Medulla oblongata (tissue), 1 donor: ENCODE results near the gene KCNE5.
"Not testable (repeated sequence)": the region's sequence is repeated elsewhere in the genome, so short reads cannot be mapped to it uniquely, and the experiment has no call there.

Experiments
- DNase-seq: peaks from one replicate; pipeline ENCODE4 v3.0.0-alpha.2; 2015; ENCODE audit errors: extremely low spot score

The KCNE5 gene, protein sequence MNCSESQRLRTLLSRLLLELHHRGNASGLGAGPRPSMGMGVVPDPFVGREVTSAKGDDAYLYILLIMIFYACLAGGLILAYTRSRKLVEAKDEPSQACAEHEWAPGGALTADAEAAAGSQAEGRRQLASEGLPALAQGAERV

GRCh38 chrX:109624641-109625616 lies at the start of gene KCNE5:
KCNE5 (minus strand) TSS chrX:109625172; CDS start chrX:109625020, 152 bp downstream.
- DNase-seq, result no peak

DNA sequence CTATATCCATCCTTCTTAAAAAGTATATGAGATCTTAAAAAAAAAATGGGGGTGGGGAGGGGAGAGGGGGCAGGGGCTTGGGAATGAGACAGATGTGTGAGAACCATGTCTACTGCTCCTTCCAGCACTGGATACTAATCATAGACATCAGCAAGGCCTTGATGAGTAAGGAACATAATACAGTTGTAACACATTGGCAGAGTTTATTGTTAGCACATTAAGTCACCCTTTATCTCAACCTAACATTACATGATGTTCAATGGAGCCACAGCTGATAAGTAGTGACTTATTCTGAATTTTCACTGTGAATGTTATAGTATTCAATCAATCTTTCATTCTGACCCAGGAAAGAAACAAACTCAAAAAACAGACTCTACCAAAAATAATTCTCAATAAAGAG lies 47.3 kb upstream of the KCNE5 start:
- no peak for DNase-seq

DNA sequence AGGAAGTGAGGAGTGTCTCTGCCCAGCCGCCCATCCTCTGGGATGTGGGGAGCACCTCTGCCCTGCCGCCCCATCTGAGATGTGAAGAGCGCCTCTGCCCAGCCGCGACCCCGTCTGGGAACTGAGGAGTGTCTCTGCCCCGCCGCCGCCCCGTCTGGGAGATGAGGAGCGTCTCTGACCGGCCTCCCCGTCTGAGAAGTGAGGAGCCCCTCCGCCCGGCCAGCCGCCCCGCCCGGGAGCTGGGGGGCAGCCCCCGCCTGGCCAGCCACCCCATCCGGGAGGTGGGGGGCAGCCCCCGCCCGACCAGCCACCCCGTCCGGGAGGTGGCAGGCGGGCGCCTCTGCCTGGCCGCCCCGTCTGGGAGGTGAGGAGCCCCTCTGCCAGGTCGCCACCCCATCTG lies 46.2 kb upstream of the KCNE5 start:
- DNase-seq, result not testable (repeated sequence)

- DNase-seq, result no peak
Observed at GRCh38 chrX:109667986-109668385, 43.0 kb upstream of the KCNE5 start.

GRCh38 chrX:109660435-109661143 lies 35.6 kb upstream of the KCNE5 start:
- DNase-seq, result no peak

DNA sequence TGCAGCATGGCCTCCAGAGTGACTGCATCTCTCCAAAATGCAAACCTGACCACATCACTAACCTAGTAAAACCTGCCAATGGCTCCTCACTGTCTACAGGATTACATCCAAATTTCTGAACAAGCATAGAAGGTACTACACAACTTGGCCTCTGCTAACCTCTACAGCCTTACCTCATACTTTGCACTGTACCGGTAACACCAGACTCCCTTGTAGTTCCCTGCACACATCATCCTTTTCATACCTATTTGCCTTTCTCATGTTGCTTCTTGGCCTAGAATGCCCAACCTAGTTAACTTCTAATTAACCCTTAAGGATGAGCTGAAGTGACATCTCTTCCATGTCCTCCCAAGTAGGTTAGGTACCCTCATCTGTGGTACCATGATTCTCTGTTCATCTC lies 33.4 kb upstream of the KCNE5 start:
- DNase-seq, result no peak

GRCh38 chrX:109657364-109657763 lies 32.4 kb upstream of the KCNE5 start:
- not testable (repeated sequence) for DNase-seq

- DNase-seq, result no peak
Observed at GRCh38 chrX:109656774-109657173, 31.8 kb upstream of the KCNE5 start.

DNA sequence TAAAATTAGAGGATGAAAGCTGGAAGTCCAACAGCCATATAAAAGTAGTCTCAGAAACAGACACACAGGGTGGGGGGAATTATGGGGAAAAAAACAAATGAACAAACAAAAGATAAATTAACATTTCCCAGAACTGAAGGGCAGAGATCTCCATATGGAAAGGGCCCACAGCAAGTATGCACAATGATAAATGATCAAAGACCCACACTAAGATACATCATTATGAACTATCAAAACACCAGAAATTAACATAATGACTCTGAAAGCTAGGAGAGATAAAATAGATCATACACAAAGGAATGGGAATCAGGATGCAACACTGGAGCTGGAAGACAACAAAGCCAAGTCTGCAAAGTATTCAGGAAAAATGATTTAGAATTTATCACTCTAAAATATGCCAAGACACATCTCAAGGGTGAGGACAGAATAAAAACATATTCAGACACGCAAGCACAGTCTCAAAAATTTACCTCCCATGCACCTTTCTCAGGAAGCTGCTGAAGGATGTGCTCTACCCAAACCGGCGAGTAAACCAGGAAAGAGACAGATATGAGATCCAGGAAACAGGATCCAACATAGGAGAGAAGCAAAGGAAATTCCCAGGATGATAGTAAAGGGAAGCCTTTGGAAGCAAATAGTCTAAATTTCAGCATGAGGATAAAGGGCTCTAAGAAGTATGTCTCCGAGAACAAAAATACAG lies 30.7 kb upstream of the KCNE5 start:
- DNase-seq, result no peak

DNA sequence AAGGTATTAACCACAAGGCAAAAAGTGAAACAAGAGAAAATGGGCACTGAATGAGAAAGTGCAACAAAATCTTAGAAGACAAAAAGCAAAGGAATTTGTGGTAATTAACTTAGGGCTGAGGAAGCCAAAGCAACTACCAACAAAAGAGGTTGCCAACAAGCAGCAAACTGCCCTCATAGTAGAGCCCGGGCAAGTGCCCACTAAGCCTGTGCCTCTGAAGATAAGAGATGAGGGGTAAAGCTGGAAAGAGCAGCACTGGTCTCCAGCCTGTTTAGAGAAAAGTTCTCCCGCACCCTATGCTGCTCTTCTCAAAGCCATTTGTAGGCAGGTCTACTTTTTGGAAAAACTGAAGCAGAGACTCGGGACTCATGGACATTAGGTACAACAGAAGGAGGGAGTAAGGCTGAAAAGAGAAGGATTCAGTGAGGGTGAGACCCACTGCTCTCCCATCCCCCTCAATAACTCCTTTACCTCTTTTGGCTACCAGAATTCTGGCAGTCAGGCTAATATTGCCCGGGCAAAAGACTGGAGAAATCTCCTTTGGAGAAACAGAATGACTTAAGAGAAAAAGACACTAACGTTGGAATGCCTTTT lies 29.6 kb upstream of the KCNE5 start:
- DNase-seq, result no peak

GRCh38 chrX:109644671-109645070 lies 19.7 kb upstream of the KCNE5 start:
- DNase-seq, result not testable (repeated sequence)

- DNase-seq, result no peak
Observed at GRCh38 chrX:109643687-109644086, 18.7 kb upstream of the KCNE5 start.

- DNase-seq, result no peak
Observed at GRCh38 chrX:109638158-109638557, 13.2 kb upstream of the KCNE5 start.

DNA sequence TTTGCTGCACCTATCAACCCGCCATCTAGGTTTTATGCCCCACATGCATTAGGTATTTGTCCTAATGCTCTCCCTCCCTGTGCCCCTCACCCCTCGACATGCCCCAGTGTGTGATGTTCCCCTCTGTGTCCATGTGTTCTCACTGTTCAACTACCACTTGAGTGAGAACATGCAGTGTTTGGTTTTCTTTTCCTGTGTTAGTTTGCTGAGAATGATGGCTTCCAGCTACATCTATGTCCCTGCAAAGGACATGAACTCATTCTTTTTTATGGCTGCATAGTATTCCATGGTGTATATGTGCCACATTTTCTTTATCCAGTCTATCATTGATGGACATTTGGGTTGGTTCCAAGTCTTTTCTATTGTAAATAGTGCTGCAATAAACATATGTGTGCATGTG lies 12.5 kb upstream of the KCNE5 start:
- not testable (repeated sequence) for DNase-seq

DNA sequence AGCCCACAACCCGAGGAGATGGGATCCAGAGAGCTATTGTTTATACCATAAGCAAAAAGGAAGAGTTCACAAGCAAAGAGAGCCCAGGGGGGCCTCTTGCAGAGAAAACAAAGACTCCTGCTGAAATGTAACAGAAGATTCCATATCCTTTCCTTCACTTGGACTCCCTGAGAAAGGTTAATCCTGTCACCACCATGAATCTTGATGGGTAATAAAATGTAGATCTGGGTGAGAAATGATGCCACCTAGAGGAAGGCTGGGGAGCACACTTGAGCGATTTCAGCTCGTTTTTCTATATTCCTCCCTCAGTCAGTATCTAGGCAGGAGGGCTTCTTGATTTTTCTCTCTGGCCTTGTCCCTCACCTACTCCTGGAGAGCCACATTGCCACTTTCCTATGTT lies 10.2 kb upstream of the KCNE5 start:
- no peak for DNase-seq

DNA sequence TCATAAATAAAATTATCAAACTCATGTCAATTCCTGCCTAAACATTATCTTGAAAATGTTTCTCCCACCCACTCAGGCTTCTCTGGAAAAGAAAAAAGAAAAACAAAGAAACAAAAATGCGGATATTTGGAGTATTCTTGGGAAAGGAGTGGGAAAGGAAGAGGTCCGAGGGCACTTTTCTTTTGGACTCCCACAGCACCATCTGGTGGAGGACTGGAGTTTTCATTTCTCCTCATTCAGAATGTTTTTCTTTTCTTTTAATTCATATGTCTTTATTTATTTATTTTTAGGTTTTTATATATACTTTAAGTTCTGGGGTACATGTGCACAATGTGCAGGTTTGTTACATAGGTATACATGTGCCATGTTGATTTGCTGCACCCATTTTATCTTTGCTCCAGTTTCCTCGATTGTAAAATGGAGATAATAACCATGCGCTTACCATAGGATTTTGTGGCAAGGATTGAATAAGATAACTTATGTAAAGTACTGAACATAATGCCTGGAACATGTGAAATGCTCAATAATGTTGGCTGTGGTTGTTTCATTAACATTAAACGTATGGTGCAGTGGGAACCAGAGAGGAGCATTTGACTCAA lies 8.0 kb upstream of the KCNE5 start:
- peak; percentile 30 for DNase-seq

- peak; percentile 53 for DNase-seq
Observed at GRCh38 chrX:109629310-109629709, 4.3 kb upstream of the KCNE5 start.

- no peak for DNase-seq
Observed at GRCh38 chrX:109626637-109627036, 1.7 kb upstream of the KCNE5 start.

DNA sequence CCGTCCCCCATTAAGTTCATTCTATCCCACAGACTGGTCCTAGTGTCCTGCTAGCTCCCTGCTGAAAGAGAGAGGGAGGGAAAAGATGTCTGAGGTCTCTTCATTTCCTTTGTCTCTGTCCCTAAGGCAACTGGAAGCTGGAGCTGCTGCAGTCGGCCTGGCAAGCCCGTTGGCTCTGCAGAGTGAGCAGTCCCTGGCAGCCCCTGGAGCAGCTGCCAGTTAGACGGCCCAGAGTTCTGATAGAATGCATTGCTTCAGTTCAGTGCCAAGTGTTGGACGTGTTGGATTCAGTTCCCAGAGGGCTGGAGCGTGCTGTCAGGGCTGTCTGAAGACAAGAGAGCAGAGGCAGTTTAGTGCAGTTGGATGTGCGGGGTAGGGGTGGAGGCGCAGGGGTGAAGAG lies 975 bp downstream of the KCNE5 start:
- DNase-seq, result peak; percentile 46

DNA sequence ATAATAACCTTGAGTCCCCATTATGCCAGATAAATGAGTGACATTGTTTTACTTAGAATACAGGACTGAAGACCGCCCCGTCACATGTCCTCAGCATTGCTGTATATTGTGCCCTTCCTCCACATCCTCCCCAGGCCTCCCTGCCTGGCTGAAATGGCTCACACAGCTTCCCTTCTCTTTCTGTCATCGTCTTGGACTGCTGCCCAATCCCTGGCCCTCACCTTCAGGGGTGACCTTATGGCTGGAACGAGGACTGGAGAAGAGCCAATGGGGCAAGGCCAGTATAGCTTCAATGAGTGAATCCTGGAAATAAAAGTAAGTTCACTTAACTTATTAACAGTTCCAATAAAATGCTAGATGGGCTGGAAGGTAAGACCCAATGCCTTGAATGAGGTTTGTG lies 2.7 kb downstream of the KCNE5 start:
- no peak for DNase-seq

DNA sequence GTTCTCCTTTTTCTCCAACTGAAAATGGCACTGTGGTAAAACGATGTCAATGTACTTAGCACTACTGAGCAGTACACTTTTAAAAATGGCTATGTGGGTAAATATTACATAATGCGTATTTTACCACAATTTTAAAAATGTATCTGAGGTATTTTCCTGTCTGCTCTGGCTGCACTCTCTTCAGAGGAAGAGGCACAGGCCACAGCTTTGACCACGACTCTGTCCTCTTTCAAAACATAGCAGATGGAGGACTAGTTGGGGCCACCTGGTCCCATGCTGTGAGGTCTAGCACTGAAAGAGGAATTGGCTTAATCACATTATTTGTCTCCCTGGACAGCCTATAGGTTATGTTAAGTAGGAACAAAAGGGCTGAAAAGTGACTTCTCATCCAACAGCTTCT lies 5.2 kb downstream of the KCNE5 start:
- DNase-seq, result no peak
